ENCODE measurements around the gene WDFY1.

Gene WDFY1

DNA sequence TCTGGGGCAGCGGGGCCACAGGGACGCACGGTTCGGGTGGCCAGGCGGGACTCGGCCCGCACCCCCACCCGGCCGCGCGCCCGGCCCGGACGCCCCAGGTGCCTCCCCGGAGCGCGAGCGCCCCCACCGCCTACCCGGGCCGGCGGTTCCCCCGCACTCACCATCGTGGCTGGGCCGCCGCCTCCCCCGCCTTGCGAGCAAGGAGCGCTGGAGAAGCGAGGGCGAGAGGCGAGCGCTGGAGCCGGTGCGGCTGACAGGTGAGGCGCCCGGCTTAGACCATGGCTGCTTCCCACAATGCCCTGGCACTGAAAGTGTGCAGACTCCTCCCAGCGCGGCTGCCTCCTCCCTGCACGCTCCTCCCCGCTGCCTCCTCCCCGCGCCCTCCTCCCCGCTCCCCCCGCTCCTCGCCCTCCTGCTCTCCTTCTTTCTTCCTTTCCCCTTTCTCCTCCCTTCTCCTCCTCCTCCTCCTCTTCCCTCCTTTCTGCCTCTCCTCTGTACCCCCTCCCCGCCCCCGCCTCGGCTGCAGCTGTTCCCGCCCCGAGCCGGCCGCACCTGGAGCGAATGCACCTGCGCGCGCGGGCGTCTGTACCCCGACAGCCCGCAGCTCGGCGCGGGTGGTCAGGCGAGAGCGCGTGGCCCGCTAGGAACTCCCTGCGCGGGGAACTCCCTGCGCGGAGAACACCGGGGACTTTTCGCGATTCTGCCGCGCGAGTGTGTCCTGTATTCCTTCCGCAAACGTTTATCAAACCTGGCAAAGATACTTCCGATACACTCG lies 107.7 kb downstream of the WDFY1 start, which contains the start of gene AP1S3:
Gene AP1S3, minus strand, starts transcription at position 296 of the 775 bp plus-strand sequence. Its CDS starts 132 bp downstream, at position 164.
- 0 out of 2 replicates have a peak, but pooled peaks cover 6% of the 10 kb centered on the region for H4K20me1 ChIP-seq (ENCODE audit: control insufficient read depth, insufficient read depth, low read depth, low read length)
- peaks cover 22% of the 10 kb centered on the region for H3K79me2 ChIP-seq (ENCODE audit: control insufficient read depth, low read length)
- no peaks in the 10 kb centered on the region for H3K27me3 ChIP-seq (ENCODE audit: control insufficient read depth, low read length)
- no peaks in the 10 kb centered on the region for H3K36me3 ChIP-seq (ENCODE audit: control insufficient read depth, low read length)
- H3K4me2 ChIP-seq (ENCODE audit: low read length): peak within 1 kb of the TSS; percentile 82
- no peaks in the 10 kb centered on the region for H3K9me2 ChIP-seq (replicated peaks; ENCODE audit: control insufficient read depth, low read length)
- no peaks in the 10 kb centered on the region for H3K9me3 ChIP-seq (ENCODE audit: control insufficient read depth, insufficient read depth, low read length)
- TF ChIP-seq, protein P1, sequence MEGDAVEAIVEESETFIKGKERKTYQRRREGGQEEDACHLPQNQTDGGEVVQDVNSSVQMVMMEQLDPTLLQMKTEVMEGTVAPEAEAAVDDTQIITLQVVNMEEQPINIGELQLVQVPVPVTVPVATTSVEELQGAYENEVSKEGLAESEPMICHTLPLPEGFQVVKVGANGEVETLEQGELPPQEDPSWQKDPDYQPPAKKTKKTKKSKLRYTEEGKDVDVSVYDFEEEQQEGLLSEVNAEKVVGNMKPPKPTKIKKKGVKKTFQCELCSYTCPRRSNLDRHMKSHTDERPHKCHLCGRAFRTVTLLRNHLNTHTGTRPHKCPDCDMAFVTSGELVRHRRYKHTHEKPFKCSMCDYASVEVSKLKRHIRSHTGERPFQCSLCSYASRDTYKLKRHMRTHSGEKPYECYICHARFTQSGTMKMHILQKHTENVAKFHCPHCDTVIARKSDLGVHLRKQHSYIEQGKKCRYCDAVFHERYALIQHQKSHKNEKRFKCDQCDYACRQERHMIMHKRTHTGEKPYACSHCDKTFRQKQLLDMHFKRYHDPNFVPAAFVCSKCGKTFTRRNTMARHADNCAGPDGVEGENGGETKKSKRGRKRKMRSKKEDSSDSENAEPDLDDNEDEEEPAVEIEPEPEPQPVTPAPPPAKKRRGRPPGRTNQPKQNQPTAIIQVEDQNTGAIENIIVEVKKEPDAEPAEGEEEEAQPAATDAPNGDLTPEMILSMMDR (IDR thresholded peaks at IDR 0.05; ENCODE audit: low read depth, low read length, poor library complexity, severe bottlenecking): no peak
- TF ChIP-seq EZH2phosphoT487 (IDR thresholded peaks at IDR 0.05; ENCODE audit: borderline replicate concordance, low read length): no peak
- 0 out of 2 replicates have a peak, but pooled peaks cover 3% of the 10 kb centered on the region for H3F3A ChIP-seq (ENCODE audit: control insufficient read depth, insufficient read depth)
- peak within 1 kb of the TSS; percentile 77 for H3K4me3 ChIP-seq (ENCODE audit: low read length)
- H3K27ac ChIP-seq (ENCODE audit: low read depth, low read length): peak within 1 kb of the TSS; percentile 1; the same call in 1 of the 2 replicates
- H3K4me1 ChIP-seq (ENCODE audit: control insufficient read depth, low read length): peaks cover 28% of the 10 kb centered on the region

DNA sequence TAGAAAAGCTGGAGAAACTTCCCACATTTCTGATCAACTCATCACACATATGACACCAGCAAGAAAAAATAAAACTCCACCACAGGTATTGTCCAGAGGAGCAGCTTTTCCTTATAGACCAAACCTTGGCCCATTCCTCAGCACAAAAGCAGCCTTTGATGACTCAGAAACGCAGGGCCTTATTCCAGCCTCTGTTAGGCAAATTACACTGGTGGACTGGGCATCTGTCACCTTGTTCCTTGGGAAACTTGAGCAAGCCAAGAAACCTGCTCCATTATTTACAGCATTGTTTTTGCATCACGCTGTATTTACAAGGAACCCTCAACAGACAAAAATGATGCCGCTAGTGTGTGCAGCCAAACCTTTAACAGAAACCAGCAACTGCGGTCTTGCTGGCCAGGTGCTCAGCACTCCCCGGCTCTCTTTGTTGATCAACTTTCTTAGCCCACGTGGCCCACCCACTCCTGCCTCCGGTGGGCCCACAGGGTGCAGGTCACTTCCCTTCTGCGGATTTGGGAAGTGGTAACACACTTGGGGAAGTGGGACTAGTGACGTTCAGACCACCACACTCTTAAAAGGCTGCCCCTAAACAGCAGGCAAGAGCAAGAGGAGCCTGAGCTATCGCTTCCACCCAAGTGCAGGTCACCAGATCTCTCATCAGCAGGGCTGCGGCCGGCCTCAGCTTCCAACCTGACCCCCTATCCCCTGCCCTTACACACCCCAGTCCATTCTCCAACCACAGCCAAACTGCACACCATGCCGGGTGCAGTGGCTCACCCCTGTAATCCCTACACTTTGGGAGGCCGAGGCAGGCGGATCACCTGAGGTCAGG lies 109.2 kb downstream of the WDFY1 start:
- Histone ChIP-seq H3K4me1 (ENCODE audit: control insufficient read depth, low read length) (peaks cover 19% of the 10 kb centered on the region), H3K4me2 (ENCODE audit: low read length) (peak overlapping the region; percentile 82), H3K79me2 (ENCODE audit: control insufficient read depth, low read length) (peaks cover 30% of the 10 kb centered on the region), H3K9me2 (replicated peaks; ENCODE audit: control insufficient read depth, low read length) (no peaks in the 10 kb centered on the region), H3K9me3 (ENCODE audit: control insufficient read depth, insufficient read depth, low read length) (no peaks in the 10 kb centered on the region), H3K27ac (ENCODE audit: low read depth, low read length) (no peak overlapping the region), H3K36me3 (ENCODE audit: control insufficient read depth, low read length) (no peaks in the 10 kb centered on the region), H3K27me3 (ENCODE audit: control insufficient read depth, low read length) (no peaks in the 10 kb centered on the region), H3K4me3 (ENCODE audit: low read length) (peak overlapping the region; percentile 77), H3F3A (ENCODE audit: control insufficient read depth, insufficient read depth) (0 out of 2 replicates have a peak, but pooled peaks cover 3% of the 10 kb centered on the region), H4K20me1 (ENCODE audit: control insufficient read depth, insufficient read depth, low read depth, low read length) (0 out of 2 replicates have a peak, but pooled peaks cover 6% of the 10 kb centered on the region)
- TF ChIP-seq EZH2phosphoT487 (IDR thresholded peaks at IDR 0.05; ENCODE audit: borderline replicate concordance, low read length): no peak
- TF ChIP-seq, protein P1 (IDR thresholded peaks at IDR 0.05; ENCODE audit: low read depth, low read length, poor library complexity, severe bottlenecking): no peak

DNA sequence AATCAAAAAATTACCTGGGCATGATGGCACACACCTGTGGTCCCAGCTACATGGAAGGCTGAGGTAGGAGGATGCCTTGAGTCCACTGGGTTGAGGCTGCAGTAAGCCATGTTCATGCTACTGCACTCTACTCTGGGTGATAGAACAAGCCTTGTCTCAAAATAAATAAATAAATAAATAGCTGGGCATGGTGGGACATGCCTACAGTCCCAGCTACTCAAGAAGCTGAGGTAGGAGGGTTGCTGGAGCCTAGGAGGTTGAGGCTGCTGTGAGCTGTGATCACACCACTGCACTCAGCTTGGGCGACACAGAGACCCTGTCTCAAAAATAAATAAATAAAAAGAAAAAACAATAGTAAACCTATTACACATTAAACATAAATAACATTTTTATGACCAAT lies 110.7 kb downstream of the WDFY1 start:
- TF ChIP-seq, protein P1 (IDR thresholded peaks at IDR 0.05; ENCODE audit: low read depth, low read length, poor library complexity, severe bottlenecking): no peak
- no peak for TF ChIP-seq EZH2phosphoT487 (IDR thresholded peaks at IDR 0.05; ENCODE audit: borderline replicate concordance, low read length)
- Histone ChIP-seq H3K36me3 (ENCODE audit: control insufficient read depth, low read length) (no peaks in the 10 kb centered on the region), H3K27ac (ENCODE audit: low read depth, low read length) (no peak overlapping the region), H3F3A (ENCODE audit: control insufficient read depth, insufficient read depth) (0 out of 2 replicates have a peak, but pooled peaks cover 3% of the 10 kb centered on the region), H3K79me2 (ENCODE audit: control insufficient read depth, low read length) (peaks cover 30% of the 10 kb centered on the region), H3K9me3 (ENCODE audit: control insufficient read depth, insufficient read depth, low read length) (no peaks in the 10 kb centered on the region), H3K27me3 (ENCODE audit: control insufficient read depth, low read length) (no peaks in the 10 kb centered on the region), H3K4me1 (ENCODE audit: control insufficient read depth, low read length) (peaks cover 19% of the 10 kb centered on the region), H3K9me2 (replicated peaks; ENCODE audit: control insufficient read depth, low read length) (no peaks in the 10 kb centered on the region), H3K4me2 (ENCODE audit: low read length) (no peak overlapping the region), H3K4me3 (ENCODE audit: low read length) (no peak overlapping the region), H4K20me1 (ENCODE audit: control insufficient read depth, insufficient read depth, low read depth, low read length) (0 out of 2 replicates have a peak, but pooled peaks cover 6% of the 10 kb centered on the region)
